NCI-H2196 treated with DMSO at 0.1 percent for 48 hours (cell line): ENCODE measurements around the gene POLDIP2.
"Not testable (repeated sequence)": the region's sequence is repeated elsewhere in the genome, so short reads cannot be mapped to it uniquely, and the experiment has no call there.

Source experiments
- DNase-seq: peaks from one replicate; lab custom pipeline; 2025; ENCODE audit not compliant: unreplicated experiment; lab: John Stamatoyannopoulos, UW

Gene POLDIP2

GRCh38 chr17:28366605-28367004, 9.3 kb upstream of the POLDIP2 start:
- no peak for DNase-seq

- no peak for DNase-seq
Measured at GRCh38 chr17:28365487-28365886, 8.2 kb upstream of the POLDIP2 start.

- DNase-seq = no peak
Measured at GRCh38 chr17:28364665-28365363, 7.5 kb upstream of the POLDIP2 start, which contains the start of gene SEBOX. Gene SEBOX, minus strand, starts transcription at chr17:28365199. Its CDS starts 48 bp downstream, at chr17:28365151.

- no peak for DNase-seq
Measured at GRCh38 chr17:28363776-28364650, 6.7 kb upstream of the POLDIP2 start.

- DNase-seq = no peak
Measured at GRCh38 chr17:28363186-28363585, 5.9 kb upstream of the POLDIP2 start.

GRCh38 chr17:28357901-28358197, 522 bp upstream of the POLDIP2 start:
- no peak for DNase-seq

GRCh38 chr17:28350271-28350670, 7.1 kb downstream of the POLDIP2 start:
- DNase-seq = no peak

- DNase-seq = no peak
Measured at GRCh38 chr17:28348979-28349378, 8.3 kb downstream of the POLDIP2 start.

- DNase-seq = no peak
Measured at GRCh38 chr17:28347261-28347891, 10.0 kb downstream of the POLDIP2 start.

- DNase-seq = no peak
Measured at GRCh38 chr17:28346746-28347246, 10.5 kb downstream of the POLDIP2 start.

- no peak for DNase-seq
Measured at GRCh38 chr17:28346199-28346580, 11.1 kb downstream of the POLDIP2 start.

GRCh38 chr17:28345419-28346198, 11.7 kb downstream of the POLDIP2 start:
- no peak for DNase-seq

- no peak for DNase-seq
Measured at GRCh38 chr17:28344435-28344901, 12.9 kb downstream of the POLDIP2 start.

- no peak for DNase-seq
Measured at GRCh38 chr17:28344011-28344410, 13.3 kb downstream of the POLDIP2 start.

GRCh38 chr17:28343491-28343932, 13.8 kb downstream of the POLDIP2 start:
- no peak for DNase-seq

- no peak for DNase-seq
Measured at GRCh38 chr17:28342313-28342712, 15.0 kb downstream of the POLDIP2 start.

- DNase-seq = no peak
Measured at GRCh38 chr17:28341516-28341915, 15.8 kb downstream of the POLDIP2 start.

- DNase-seq = no peak
Measured at GRCh38 chr17:28340374-28340773, 17.0 kb downstream of the POLDIP2 start.

GRCh38 chr17:28339431-28339830, 17.9 kb downstream of the POLDIP2 start:
- DNase-seq = no peak

- DNase-seq = not testable (repeated sequence)
Measured at GRCh38 chr17:28338769-28339212, 18.5 kb downstream of the POLDIP2 start.
